ENCODE data around the gene SYTL3.

SYTL3 gene

GRCh38 chr6:158766621-158767455, 117.0 kb downstream of the SYTL3 start:
- Histone ChIP-seq H3K4me1 (ENCODE audit: control insufficient read depth, insufficient read depth, low read length) (no peaks in the 10 kb centered on the region), H3K27ac (ENCODE audit: insufficient read depth, low read depth, low read length, poor library complexity, severe bottlenecking) (no peak overlapping the region), H3K36me3 (ENCODE audit: control insufficient read depth, insufficient read depth, low read length) (peaks cover 37% of the 10 kb centered on the region), H3K4me3 (ENCODE audit: insufficient read depth, low read depth, low read length) (no peak overlapping the region), H3K9me3 (ENCODE audit: control insufficient read depth, low read length) (no peaks in the 10 kb centered on the region), H3K27me3 (ENCODE audit: control insufficient read depth, insufficient read depth, low read length, poor library complexity, severe bottlenecking) (no peaks in the 10 kb centered on the region)
- WGBS, 2 experiments, result 95% methylated on average over 38 of the region's 38 CpGs

GRCh38 chr6:158767709-158768108, 117.9 kb downstream of the SYTL3 start:
- no peaks in the 10 kb centered on the region for H3K27me3 ChIP-seq (ENCODE audit: control insufficient read depth, insufficient read depth, low read length, poor library complexity, severe bottlenecking)
- WGBS, 2 experiments, result 95 to 96% methylated on average over 6 of the region's 6 CpGs
- no peaks in the 10 kb centered on the region for H3K9me3 ChIP-seq (ENCODE audit: control insufficient read depth, low read length)
- peaks cover 42% of the 10 kb centered on the region for H3K36me3 ChIP-seq (ENCODE audit: control insufficient read depth, insufficient read depth, low read length)
- H3K27ac ChIP-seq (ENCODE audit: insufficient read depth, low read depth, low read length, poor library complexity, severe bottlenecking), result no peak overlapping the region
- no peak overlapping the region for H3K4me3 ChIP-seq (ENCODE audit: insufficient read depth, low read depth, low read length)
- no peaks in the 10 kb centered on the region for H3K4me1 ChIP-seq (ENCODE audit: control insufficient read depth, insufficient read depth, low read length)

- no peak overlapping the region for H3K27ac ChIP-seq (ENCODE audit: insufficient read depth, low read depth, low read length, poor library complexity, severe bottlenecking)
- WGBS, 2 experiments, result 94 to 95% methylated on average over 8 of the region's 8 CpGs
- no peaks in the 10 kb centered on the region for H3K27me3 ChIP-seq (ENCODE audit: control insufficient read depth, insufficient read depth, low read length, poor library complexity, severe bottlenecking)
- H3K4me3 ChIP-seq (ENCODE audit: insufficient read depth, low read depth, low read length), result no peak overlapping the region
- no peaks in the 10 kb centered on the region for H3K9me3 ChIP-seq (ENCODE audit: control insufficient read depth, low read length)
- no peaks in the 10 kb centered on the region for H3K4me1 ChIP-seq (ENCODE audit: control insufficient read depth, insufficient read depth, low read length)
- H3K36me3 ChIP-seq (ENCODE audit: control insufficient read depth, insufficient read depth, low read length), result peaks cover 42% of the 10 kb centered on the region
These were observed 118.6 kb downstream of the SYTL3 start for GRCh38 chr6:158768436-158768835.

GRCh38 chr6:158769234-158769770, 119.4 kb downstream of the SYTL3 start:
- no peaks in the 10 kb centered on the region for H3K27me3 ChIP-seq (ENCODE audit: control insufficient read depth, insufficient read depth, low read length, poor library complexity, severe bottlenecking)
- no peaks in the 10 kb centered on the region for H3K9me3 ChIP-seq (ENCODE audit: control insufficient read depth, low read length)
- H3K27ac ChIP-seq (ENCODE audit: insufficient read depth, low read depth, low read length, poor library complexity, severe bottlenecking), result no peak overlapping the region
- 95 to 96% methylated on average over 13 of the region's 13 CpGs for WGBS, 2 experiments
- H3K4me1 ChIP-seq (ENCODE audit: control insufficient read depth, insufficient read depth, low read length), result no peaks in the 10 kb centered on the region
- no peak overlapping the region for H3K4me3 ChIP-seq (ENCODE audit: insufficient read depth, low read depth, low read length)
- H3K36me3 ChIP-seq (ENCODE audit: control insufficient read depth, insufficient read depth, low read length), result peaks cover 42% of the 10 kb centered on the region

- WGBS, 2 experiments, result 90 to 91% methylated on average over 18 of the region's 18 CpGs
- H3K4me1 ChIP-seq (ENCODE audit: control insufficient read depth, insufficient read depth, low read length), result no peaks in the 10 kb centered on the region
- no peak overlapping the region for H3K27ac ChIP-seq (ENCODE audit: insufficient read depth, low read depth, low read length, poor library complexity, severe bottlenecking)
- no peak overlapping the region for H3K4me3 ChIP-seq (ENCODE audit: insufficient read depth, low read depth, low read length)
- H3K27me3 ChIP-seq (ENCODE audit: control insufficient read depth, insufficient read depth, low read length, poor library complexity, severe bottlenecking), result no peaks in the 10 kb centered on the region
- peaks cover 42% of the 10 kb centered on the region for H3K36me3 ChIP-seq (ENCODE audit: control insufficient read depth, insufficient read depth, low read length)
- H3K9me3 ChIP-seq (ENCODE audit: control insufficient read depth, low read length), result no peaks in the 10 kb centered on the region
These were observed 120.0 kb downstream of the SYTL3 start for GRCh38 chr6:158769771-158770432.

GRCh38 chr6:158770533-158771330, 120.9 kb downstream of the SYTL3 start:
- peaks cover 41% of the 10 kb centered on the region for H3K36me3 ChIP-seq (ENCODE audit: control insufficient read depth, insufficient read depth, low read length)
- no peaks in the 10 kb centered on the region for H3K27me3 ChIP-seq (ENCODE audit: control insufficient read depth, insufficient read depth, low read length, poor library complexity, severe bottlenecking)
- 94 to 96% methylated on average over 21 of the region's 21 CpGs for WGBS, 2 experiments
- H3K27ac ChIP-seq (ENCODE audit: insufficient read depth, low read depth, low read length, poor library complexity, severe bottlenecking), result no peak overlapping the region
- no peaks in the 10 kb centered on the region for H3K4me1 ChIP-seq (ENCODE audit: control insufficient read depth, insufficient read depth, low read length)
- no peaks in the 10 kb centered on the region for H3K9me3 ChIP-seq (ENCODE audit: control insufficient read depth, low read length)
- H3K4me3 ChIP-seq (ENCODE audit: insufficient read depth, low read depth, low read length), result no peak overlapping the region

GRCh38 chr6:158771399-158772152, 121.7 kb downstream of the SYTL3 start:
- H3K4me1 ChIP-seq (ENCODE audit: control insufficient read depth, insufficient read depth, low read length), result no peaks in the 10 kb centered on the region
- WGBS, 2 experiments, result 93 to 94% methylated on average over 16 of the region's 16 CpGs
- peaks cover 45% of the 10 kb centered on the region for H3K36me3 ChIP-seq (ENCODE audit: control insufficient read depth, insufficient read depth, low read length)
- H3K27me3 ChIP-seq (ENCODE audit: control insufficient read depth, insufficient read depth, low read length, poor library complexity, severe bottlenecking), result no peaks in the 10 kb centered on the region
- H3K27ac ChIP-seq (ENCODE audit: insufficient read depth, low read depth, low read length, poor library complexity, severe bottlenecking), result no peak overlapping the region
- H3K4me3 ChIP-seq (ENCODE audit: insufficient read depth, low read depth, low read length), result no peak overlapping the region
- H3K9me3 ChIP-seq (ENCODE audit: control insufficient read depth, low read length), result no peaks in the 10 kb centered on the region

- no peak overlapping the region for H3K4me3 ChIP-seq (ENCODE audit: insufficient read depth, low read depth, low read length)
- H3K27me3 ChIP-seq (ENCODE audit: control insufficient read depth, insufficient read depth, low read length, poor library complexity, severe bottlenecking), result no peaks in the 10 kb centered on the region
- H3K4me1 ChIP-seq (ENCODE audit: control insufficient read depth, insufficient read depth, low read length), result no peaks in the 10 kb centered on the region
- H3K36me3 ChIP-seq (ENCODE audit: control insufficient read depth, insufficient read depth, low read length), result peaks cover 40% of the 10 kb centered on the region
- WGBS, 2 experiments, result 94 to 97% methylated on average over 11 of the region's 11 CpGs
- no peak overlapping the region for H3K27ac ChIP-seq (ENCODE audit: insufficient read depth, low read depth, low read length, poor library complexity, severe bottlenecking)
- no peaks in the 10 kb centered on the region for H3K9me3 ChIP-seq (ENCODE audit: control insufficient read depth, low read length)
These were observed 122.3 kb downstream of the SYTL3 start for GRCh38 chr6:158772172-158772571.

- no peaks in the 10 kb centered on the region for H3K9me3 ChIP-seq (ENCODE audit: control insufficient read depth, low read length)
- H3K4me1 ChIP-seq (ENCODE audit: control insufficient read depth, insufficient read depth, low read length), result no peaks in the 10 kb centered on the region
- no peak overlapping the region for H3K27ac ChIP-seq (ENCODE audit: insufficient read depth, low read depth, low read length, poor library complexity, severe bottlenecking)
- no peak overlapping the region for H3K4me3 ChIP-seq (ENCODE audit: insufficient read depth, low read depth, low read length)
- peaks cover 37% of the 10 kb centered on the region for H3K36me3 ChIP-seq (ENCODE audit: control insufficient read depth, insufficient read depth, low read length)
- WGBS, 2 experiments, result 82 to 83% methylated on average over 4 to 6 of the region's 6 CpGs
- no peaks in the 10 kb centered on the region for H3K27me3 ChIP-seq (ENCODE audit: control insufficient read depth, insufficient read depth, low read length, poor library complexity, severe bottlenecking)
These were observed 123.1 kb downstream of the SYTL3 start for GRCh38 chr6:158772851-158773371.

All from ectodermal cell (in vitro differentiated cells).